Measurements from ENCODE around the gene HIVEP3.

Gene HIVEP3

GRCh38 chr1:41523949-41524675 is 394.6 kb downstream of the HIVEP3 start:
- DNase-seq = no peak

GRCh38 chr1:41523071-41523470 is 395.7 kb downstream of the HIVEP3 start:
- no peak for DNase-seq

- no peak for DNase-seq
Observed at GRCh38 chr1:41521766-41522165, 397.0 kb downstream of the HIVEP3 start.

DNA sequence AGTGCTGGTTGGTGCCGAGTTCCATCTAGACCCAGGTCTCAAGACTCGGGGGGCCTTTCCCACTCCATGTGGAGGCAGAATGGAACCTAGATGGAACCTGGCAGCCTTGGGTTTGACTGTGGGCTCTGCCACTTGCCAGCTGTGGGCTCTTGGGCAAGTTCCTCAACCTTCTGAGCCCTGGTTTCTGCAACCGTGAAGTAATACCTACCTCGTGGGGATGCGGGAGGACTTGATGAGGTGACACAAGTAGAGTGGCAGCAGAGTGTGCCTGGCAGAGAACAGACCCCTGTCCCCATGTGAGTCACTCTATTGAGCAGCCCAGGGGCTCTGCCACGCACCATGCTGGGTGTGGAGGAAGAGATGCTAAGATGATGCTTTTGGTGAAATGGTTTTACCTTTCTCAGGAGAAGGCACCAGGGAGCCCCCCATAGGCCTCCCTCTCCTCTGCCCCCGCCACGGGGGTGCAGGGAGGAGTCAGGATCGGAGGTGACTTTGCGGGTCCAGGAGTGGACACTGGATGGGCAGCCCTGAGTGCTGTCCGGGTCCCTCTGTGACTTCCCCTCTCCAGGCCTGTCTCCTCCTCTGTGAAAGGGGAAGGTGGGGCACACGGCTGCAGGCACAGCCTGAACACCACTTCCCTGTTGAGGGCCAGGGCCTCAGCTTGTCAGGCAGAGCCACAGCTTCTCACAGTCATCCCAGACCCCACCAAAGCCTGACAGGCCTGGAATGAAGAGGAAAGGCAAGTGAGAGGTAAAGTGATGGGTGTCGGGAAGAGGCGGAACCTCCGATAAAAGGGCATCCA is 397.6 kb downstream of the HIVEP3 start:
- DNase-seq = no peak

DNA sequence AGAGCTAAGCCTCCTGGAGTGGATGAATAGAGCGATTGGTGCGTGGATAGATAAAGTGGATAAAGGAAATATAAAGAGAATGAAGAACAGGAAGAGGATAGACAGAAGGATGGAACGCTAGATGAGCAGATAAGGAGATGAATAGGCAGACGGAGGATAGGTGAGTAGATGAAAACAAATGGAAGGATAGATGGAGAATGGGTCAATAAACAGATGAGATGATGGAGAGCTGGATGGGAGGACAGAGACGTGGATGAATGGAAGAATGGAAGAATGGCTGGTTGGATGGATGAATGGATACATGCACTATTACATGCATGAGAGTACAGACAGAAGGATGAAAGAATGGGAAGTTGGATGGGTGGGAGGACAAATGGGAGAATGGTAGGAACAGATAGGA is 399.1 kb downstream of the HIVEP3 start:
- DNase-seq = no peak

GRCh38 chr1:41518471-41518870 is 400.3 kb downstream of the HIVEP3 start:
- DNase-seq = no peak

DNA sequence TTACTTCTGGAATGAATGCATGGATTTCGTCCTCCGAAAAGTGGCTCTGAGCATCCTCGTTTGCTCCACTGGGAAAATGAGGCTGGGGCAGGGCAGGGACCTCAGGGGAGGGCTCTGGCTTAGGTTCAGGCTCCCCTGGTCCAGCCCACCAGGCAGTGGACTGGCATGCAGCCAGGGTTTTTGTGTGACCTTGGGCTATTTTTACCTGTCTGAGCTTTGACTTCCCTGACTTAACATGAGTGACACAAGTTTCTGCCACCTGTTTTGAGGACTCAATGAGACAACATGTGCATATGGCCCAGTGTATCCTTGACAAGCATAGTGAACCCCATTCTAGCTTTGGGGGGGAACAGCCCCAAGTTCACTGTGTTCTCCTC is 401.7 kb downstream of the HIVEP3 start:
- DNase-seq = no peak

- peak; percentile 100 for DNase-seq
Observed at GRCh38 chr1:41516168-41517061, 402.3 kb downstream of the HIVEP3 start.

DNA sequence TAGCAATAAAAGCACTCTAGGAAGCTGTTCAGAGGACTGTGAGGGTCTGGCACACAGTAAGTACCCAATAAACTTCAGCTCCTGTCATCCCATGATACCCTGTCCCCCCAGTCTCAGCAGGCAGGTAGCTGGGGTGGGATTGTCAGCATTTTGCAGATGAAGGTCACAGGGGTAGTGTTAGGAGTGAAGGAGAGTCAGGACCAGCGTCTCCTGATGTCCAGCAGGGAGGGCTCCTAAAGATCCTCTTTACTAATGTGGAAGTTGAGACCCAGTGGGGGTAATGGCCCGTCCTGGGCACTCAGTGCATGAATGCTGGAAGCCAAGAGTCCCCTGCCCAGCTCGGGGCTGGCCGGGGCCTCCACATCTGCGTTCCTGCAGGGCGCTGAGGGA is 402.9 kb downstream of the HIVEP3 start:
- no peak for DNase-seq

- peak; percentile 79 for DNase-seq
Observed at GRCh38 chr1:41515131-41515678, 403.5 kb downstream of the HIVEP3 start.

DNA sequence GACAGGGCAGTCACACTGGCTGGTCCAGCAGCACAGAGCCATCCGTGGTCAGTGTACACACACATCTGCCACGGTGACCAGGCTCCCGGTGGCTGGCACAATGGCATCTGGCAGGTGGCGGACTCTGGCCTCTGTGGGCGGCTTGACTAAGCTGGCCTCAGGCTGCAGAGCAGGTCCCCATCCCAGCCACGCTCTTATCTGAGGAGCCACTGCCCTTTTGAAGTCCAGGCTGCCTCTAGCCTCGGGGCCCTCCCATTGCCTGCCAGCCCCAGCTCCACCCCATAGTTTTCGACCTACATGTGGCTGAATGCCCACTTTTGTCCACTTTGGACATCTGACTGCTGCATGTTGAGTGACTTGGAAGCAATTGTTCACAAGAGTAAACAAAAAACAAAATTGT is 404.3 kb downstream of the HIVEP3 start:
- DNase-seq = no peak

DNA sequence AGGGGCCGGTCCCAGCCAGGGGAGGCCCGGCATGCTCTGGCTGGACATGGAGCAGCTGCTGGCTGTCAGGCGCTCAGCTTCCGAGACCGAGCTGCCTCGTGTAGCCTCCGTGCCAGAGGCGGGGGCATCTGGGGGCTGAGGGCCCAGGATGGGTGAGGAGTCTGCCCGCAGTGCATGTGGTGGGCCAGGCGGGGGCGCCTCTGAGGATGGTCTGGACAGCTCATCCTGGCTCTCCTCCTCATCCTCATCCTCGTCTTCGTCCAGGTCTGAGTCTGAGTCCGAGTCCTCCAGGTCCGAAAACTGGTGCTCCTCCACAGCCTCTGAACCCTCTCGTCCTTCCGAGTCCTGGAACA is 405.4 kb downstream of the HIVEP3 start:
- no peak for DNase-seq

GRCh38 chr1:41512701-41513382 is 405.9 kb downstream of the HIVEP3 start:
- DNase-seq = no peak

GRCh38 chr1:41511239-41511540 is 407.5 kb downstream of the HIVEP3 start:
- no peak for DNase-seq

- DNase-seq = no peak
Observed at GRCh38 chr1:41510531-41511238, 408.0 kb downstream of the HIVEP3 start.

DNA sequence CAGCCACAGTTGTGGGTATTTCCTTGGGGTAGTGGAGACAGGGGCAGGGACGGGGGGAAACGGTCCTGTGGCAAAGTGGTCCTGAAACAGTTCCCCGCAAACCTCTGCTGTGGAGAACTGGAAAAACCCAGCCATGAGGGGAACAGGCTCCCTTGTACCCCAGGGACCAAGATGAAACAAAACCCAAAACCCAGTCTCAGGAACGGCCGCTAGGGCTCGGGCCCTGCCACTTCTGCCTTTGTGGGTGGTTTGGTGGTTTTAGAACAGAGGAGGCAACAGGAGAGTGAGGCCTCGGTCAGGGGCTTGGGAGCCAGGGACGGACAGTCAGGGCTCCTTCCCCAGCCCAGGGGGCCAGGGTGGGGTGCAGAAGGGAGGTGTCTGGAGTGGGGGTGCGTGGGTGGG is 409.5 kb downstream of the HIVEP3 start:
- no peak for DNase-seq

DNA sequence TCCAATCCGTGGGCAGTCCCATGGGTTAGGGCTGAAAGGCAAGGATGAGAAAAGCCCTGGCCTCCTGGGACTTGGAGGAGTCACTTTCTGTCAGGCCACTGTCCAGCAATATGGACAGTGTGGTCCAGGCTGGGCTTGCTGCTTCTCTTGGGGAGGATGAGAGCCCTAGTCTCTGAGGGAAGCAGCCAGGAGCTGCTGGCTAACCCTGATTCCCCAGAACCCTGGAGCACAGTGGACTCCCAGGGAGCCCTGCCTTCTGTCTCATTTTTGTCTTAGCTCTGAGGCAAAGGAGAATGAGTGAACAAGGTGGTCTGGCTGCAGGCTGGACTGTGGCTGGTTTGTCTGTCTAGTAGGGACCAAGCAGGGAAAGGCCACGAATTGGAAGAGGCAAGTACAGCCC is 410.4 kb downstream of the HIVEP3 start:
- DNase-seq = no peak

GRCh38 chr1:41507836-41508235 is 410.9 kb downstream of the HIVEP3 start:
- DNase-seq = no peak

DNA sequence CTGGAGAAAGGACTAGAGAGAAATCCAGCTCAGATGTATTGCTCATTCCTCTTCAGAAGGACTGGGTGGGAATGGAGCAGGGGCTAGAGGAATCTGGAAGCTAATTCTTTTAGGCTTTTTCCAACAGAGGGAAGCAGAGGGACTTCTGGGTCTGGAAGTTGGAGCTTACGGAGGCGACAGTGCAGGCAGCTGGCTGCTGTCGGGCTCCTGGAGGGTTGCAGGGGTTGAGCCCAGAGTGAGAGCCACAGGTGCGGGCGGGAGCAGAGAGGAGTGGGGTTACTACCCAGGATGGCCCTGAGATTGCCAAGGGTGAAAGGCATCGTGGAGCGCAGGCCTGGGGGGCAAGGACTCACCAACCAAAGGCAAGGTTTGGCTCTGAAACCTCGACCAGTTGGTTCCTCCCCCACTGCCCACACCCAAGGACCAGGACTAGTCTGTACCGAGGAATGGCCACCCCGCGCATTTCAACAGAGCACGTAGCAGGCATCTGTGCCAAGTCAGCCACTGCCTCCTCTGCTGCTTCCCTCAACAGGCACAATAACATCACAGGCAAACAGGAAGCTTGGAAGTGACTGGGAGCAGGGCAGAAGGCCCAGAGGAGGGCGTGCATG is 411.5 kb downstream of the HIVEP3 start:
- no peak for DNase-seq

DNA sequence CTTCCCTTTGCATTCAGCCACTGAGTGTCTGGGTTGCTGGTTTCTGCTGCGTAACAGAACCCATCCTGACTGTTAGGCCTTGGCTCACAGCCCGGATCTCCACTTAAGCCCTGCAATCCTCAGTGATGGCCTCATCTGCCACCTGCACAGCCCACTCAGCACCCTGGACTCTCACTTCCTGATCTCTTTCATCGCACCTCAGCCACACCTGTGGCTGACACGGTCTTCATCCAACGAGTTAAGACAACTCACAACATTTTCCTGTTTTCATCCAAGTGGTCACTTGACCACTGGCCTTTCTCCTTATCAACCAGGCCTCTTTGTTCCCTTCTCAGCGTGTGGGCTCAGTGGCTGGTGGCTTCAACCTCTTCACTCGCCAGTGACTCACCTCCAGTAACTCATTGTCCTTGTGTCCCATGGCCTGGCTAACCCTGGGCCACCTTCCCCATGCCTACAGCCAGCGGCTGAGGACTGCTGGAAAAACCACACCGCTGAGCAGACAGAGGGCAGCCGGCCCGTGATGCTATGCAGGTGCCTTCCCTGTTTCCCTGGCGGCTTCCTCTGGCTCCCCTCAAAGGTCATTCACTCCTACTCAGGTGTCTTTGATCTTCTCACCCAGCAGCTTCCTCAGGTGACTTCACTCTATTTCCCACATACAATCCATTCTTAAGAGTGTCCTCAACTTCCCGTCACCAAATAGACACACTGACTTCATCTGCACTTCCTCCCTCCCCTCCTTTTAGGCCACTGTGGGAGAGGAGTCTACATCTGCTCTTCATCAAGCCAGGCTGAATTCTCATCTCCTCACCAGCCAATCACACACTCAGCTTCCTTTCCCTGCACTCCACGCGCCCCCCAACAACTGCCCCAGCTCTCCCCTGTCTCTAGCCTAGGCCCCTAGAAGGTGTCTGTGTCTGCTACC is 414.3 kb downstream of the HIVEP3 start:
- peak; percentile 100 for DNase-seq
